ENCODE results near the gene PHTF1. TPM values are rescaled to one million over a fixed set of nuclear protein-coding genes. Genes with fewer than 3 reads are reported as not detected.

Gene PHTF1
- total and polyA plus RNA-seq, 10 of the 15 experiments (the other 5 are each of a cell fraction or from before 2014, with no cell fraction given): 7.8 to 37.6 (median 24.1) TPM

GRCh38 chr1:113714606-113715269, 44.5 kb downstream of the PHTF1 start (continued):
- TF ChIP-seq ETV6 (conservative IDR thresholded peaks at IDR 0.05 in 1 of 2, IDR thresholded peaks at IDR 0.05 in 1 of 2; ENCODE audit: borderline replicate concordance in 1 of 2, low read depth in 1 of 2) (no peak), NR2F1 (conservative IDR thresholded peaks at IDR 0.05) (no peak)

GRCh38 chr1:113701429-113701828, 57.9 kb downstream of the PHTF1 start:
- Histone ChIP-seq H3K4me1 (ENCODE audit: control insufficient read depth, insufficient read depth, low read length) (no peaks in the 10 kb centered on the region), H3K79me2 (ENCODE audit: control insufficient read depth, insufficient read depth, low read length) (no peaks in the 10 kb centered on the region), H3K9me3 (replicated peaks; ENCODE audit: control insufficient read depth, insufficient read depth, low read length) (no peaks in the 10 kb centered on the region), H3K27ac (ENCODE audit: control insufficient read depth, insufficient read depth) (no peak overlapping the region), H2AFZ (ENCODE audit: control insufficient read depth, low read depth, low read length) (peak overlapping the region; percentile 19; the same call in 1 of the 2 replicates), H3K9ac (ENCODE audit: control insufficient read depth, insufficient read depth, low read length) (no peak overlapping the region), H3K36me3 (ENCODE audit: control insufficient read depth in 2 of 2, insufficient read depth in 2 of 2, low read length in 1 of 2) (peaks cover 3 to 4% of the 10 kb centered on the region in 2 experiments; a peak in 3 of 4 replicates), H3K4me2 (ENCODE audit: control insufficient read depth, insufficient read depth) (no peak overlapping the region), H4K20me1 (ENCODE audit: control insufficient read depth, insufficient read depth) (no peaks in the 10 kb centered on the region), H3K4me3 (no peak overlapping the region), H3K27me3 (replicated peaks in 1 of 2; ENCODE audit: control insufficient read depth in 2 of 2, insufficient read depth in 2 of 2, low read length in 1 of 2) (no peaks in the 10 kb centered on the region)
- ChIA-PET RAD21 (ENCODE audit: unreplicated experiment) (no interaction called here), POLR2A (no interaction called here), CTCF (interaction anchor here (0.9 to 1.2 kb wide), 2 partner anchors 14 to 629 kb away, joined by 3 read pairs; partner anchors contain the start of gene LRIG2), SMC1A (ENCODE audit: uncharacterized antibody, unreplicated experiment) (interaction anchor here (0.9 to 1.5 kb wide), 2 partner anchors 20 to 93 kb away, joined by 3 read pairs; no protein-coding TSS in a partner anchor)
- 100% methylated on average over 3 of the region's 3 CpGs for WGBS (ENCODE audit: insufficient coverage, insufficient replicate concordance, low lambda C conversion rate, missing lambda C conversion rate)
- ATAC-seq: no peak
- no peak for DNase-seq (ENCODE audit: low read depth, low spot score)
- intact Hi-C loops (cut with micrococcal nuclease; ENCODE audit: unreplicated experiment) (no loop called here), in situ Hi-C loops (cut with MboI) (no loop called here)
- TF ChIP-seq SPI1 (IDR thresholded peaks at IDR 0.05; ENCODE audit: borderline replicate concordance, insufficient read depth, low read depth, low read length): peak; percentile 45; the same call in 1 of the 2 replicates
- no peak for TF ChIP-seq RBBP5 (conservative IDR thresholded peaks at IDR 0.05)
- no peak for TF ChIP-seq POLR2AphosphoS2 (IDR thresholded peaks at IDR 0.05; ENCODE audit: low read depth, low read length)
- no TSS peak for BruUV-seq (replicated peaks)
- no peak for FAIRE-seq

GRCh38 chr1:113694910-113695309, 64.4 kb downstream of the PHTF1 start:
- in situ Hi-C loops (cut with MboI) (no loop called here), intact Hi-C loops (cut with micrococcal nuclease; ENCODE audit: unreplicated experiment) (no loop called here)
- Histone ChIP-seq H3K9ac (ENCODE audit: control insufficient read depth, insufficient read depth, low read length) (no peak overlapping the region), H3K79me2 (ENCODE audit: control insufficient read depth, insufficient read depth, low read length) (no peaks in the 10 kb centered on the region), H3K36me3 (ENCODE audit: control insufficient read depth in 2 of 2, insufficient read depth in 2 of 2, low read length in 1 of 2) (peaks cover 3 to 4% of the 10 kb centered on the region in 2 experiments; a peak in 3 of 4 replicates), H3K9me3 (replicated peaks; ENCODE audit: control insufficient read depth, insufficient read depth, low read length) (peaks cover 8% of the 10 kb centered on the region), H4K20me1 (ENCODE audit: control insufficient read depth, insufficient read depth) (no peaks in the 10 kb centered on the region), H3K4me1 (ENCODE audit: control insufficient read depth, insufficient read depth, low read length) (no peaks in the 10 kb centered on the region), H2AFZ (ENCODE audit: control insufficient read depth, low read depth, low read length) (no peak overlapping the region), H3K27me3 (replicated peaks in 1 of 2; ENCODE audit: control insufficient read depth in 2 of 2, insufficient read depth in 2 of 2, low read length in 1 of 2) (no peaks in the 10 kb centered on the region), H3K4me3 (no peak overlapping the region), H3K27ac (ENCODE audit: control insufficient read depth, insufficient read depth) (no peak overlapping the region), H3K4me2 (ENCODE audit: control insufficient read depth, insufficient read depth) (no peak overlapping the region)
- ChIA-PET CTCF (no interaction called here), POLR2A (no interaction called here), SMC1A (ENCODE audit: uncharacterized antibody, unreplicated experiment) (no interaction called here), RAD21 (ENCODE audit: unreplicated experiment) (no interaction called here)
- FAIRE-seq (no peak), ATAC-seq (no peak), DNase-seq (ENCODE audit: low read depth, low spot score) (no peak)
- no TSS peak for BruUV-seq (replicated peaks)
- TF ChIP-seq CBX5 (IDR thresholded peaks at IDR 0.05; ENCODE audit: low read depth) (peak; percentile 66; the same call in 1 of the 2 replicates), SMARCA5 (IDR thresholded peaks at IDR 0.05) (no peak)
